Skeletal muscle cell (primary cell): Measurements from ENCODE around the gene COL6A2.

Source experiments
- DNase-seq: peaks from one replicate; pipeline ENCODE4 v3.0.0-alpha.2; 2010; ENCODE audit warnings: low read depth
- H3K4me3 ChIP-seq: 2 replicates; pipeline ENCODE4 v1.5.1; 2011; ENCODE audit warnings: low read depth, mild to moderate bottlenecking, control low read depth, low read length, moderate library complexity

COL6A2 gene

GRCh38 chr21:46097336-46098293, at the start of gene COL6A2:
COL6A2 (plus strand) TSS chr21:46098112.
- H3K4me3 ChIP-seq: peak within 1 kb of the TSS; percentile 57
- DNase-seq: no peak

DNA sequence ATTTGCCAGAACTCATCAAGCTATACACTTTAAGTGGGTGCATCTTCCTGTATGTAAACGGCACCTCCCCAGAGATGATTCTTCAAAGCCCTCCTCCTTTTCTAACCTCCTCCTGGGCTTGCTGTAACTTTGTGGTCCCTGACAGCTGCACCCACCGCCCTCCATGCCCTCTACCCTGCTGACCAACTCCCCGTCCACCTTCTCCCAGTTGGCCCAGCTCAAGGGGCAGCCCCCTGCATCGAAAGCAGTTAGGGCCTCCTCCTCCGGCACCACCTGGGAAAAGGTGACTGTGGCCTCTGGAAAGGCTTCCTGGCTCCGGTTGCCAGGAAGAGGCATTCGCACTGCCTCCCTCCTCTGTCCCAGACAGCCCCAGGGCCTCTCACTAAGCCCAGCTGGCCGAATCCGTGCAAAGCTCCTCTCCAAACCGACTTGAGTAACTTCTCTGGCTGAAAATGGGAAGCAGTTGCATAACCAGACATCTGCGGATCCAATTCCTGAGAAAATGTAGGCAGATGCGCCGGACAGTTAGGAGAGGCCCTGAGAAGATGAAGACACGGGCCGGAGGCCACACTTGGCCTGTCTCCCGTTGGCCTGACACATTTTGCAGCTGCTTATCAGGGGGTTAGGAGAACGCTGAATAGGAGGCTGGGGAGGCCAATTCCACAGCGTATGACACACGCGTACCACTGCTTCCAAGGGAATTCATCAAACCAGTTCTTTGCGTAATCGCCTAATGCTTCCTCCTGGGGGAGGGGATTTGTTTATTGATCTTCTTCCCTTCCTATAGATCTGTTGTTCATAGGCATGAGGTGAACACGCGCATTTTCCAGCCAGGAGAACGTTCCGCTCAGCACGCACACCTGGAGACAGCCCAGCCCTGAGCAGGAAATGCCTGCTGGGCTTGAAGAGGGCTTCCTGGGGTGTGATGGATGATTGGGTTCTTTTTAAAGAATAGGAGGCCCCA, 48.7 kb upstream of the COL6A2 start:
- peak; percentile 100 for DNase-seq
- no peak overlapping the region for H3K4me3 ChIP-seq

DNA sequence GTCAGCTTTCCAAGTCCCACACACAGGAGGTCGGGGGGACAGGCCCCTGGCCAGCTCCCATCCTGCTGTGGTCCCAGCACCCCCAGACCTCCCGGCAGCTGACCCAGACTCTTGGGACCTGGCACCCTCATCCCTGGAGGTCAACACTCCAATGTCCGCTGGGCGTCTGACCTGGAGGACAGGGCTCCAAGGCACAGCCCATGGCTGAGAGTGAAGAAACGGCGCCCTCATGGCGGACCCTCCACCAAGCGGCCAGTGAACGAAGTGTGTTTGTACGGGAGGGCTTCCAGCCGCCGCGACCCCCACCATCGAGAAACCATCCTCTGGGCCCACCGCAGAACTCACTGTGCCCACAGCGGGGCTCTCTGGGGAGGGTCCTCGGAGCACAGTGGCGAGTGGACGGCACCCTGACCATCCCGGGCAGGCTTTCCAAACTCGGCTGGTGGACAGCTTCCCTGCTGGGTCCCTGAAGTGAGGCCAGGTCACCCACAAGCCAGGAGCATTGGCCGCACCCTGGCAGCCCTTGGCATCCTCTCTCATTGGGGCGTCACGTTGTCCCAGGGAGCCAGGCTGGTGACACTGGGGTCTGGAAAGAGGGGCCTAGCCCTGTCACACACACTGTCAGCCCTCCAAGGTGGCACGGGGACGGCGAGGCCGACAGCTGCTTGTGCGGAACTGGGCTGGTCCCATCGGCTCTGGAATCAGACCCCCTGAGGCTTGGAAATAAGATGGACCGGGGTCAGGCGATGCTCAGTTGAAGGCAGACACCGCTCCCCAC, 47.8 kb upstream of the COL6A2 start:
- DNase-seq: no peak
- no peak overlapping the region for H3K4me3 ChIP-seq

- DNase-seq: no peak
- H3K4me3 ChIP-seq: no peak overlapping the region
Observed at GRCh38 chr21:46050668-46051378, 47.1 kb upstream of the COL6A2 start.

GRCh38 chr21:46051379-46051770, 46.5 kb upstream of the COL6A2 start:
- DNase-seq: no peak

GRCh38 chr21:46051821-46052675, 45.9 kb upstream of the COL6A2 start:
- no peak overlapping the region for H3K4me3 ChIP-seq
- DNase-seq: no peak

More at GRCh38 chr21:46051379-46051770, 46.5 kb upstream of the COL6A2 start:
- no peak overlapping the region for H3K4me3 ChIP-seq

GRCh38 chr21:46052703-46053651, 44.9 kb upstream of the COL6A2 start:
- no peak overlapping the region for H3K4me3 ChIP-seq
- DNase-seq: peak; percentile 90

- no peak overlapping the region for H3K4me3 ChIP-seq
- no peak for DNase-seq
Observed at GRCh38 chr21:46054031-46054430, 43.9 kb upstream of the COL6A2 start.

GRCh38 chr21:46054451-46054881, 43.4 kb upstream of the COL6A2 start:
- no peak overlapping the region for H3K4me3 ChIP-seq

DNA sequence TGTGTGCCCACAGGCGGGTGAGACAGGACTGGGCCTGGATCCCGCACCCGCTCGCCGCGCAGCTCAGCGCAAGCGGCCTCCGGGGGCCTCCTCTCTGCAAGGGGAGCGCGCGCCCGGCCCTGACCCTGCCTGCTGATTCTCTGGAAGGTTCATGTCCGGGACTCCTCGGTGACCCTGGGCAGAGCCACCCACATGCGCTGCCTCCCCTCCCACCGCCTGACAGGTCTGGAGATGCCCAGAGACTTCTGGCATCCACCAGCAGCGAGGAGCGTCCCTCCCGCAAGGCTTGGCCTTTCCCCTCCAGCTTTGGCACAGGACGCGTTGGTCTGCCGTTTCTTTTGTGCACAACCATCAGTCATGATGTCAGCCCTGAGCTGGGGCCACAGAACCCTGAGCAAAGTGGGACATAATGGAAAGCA, 42.0 kb upstream of the COL6A2 start:
- no peak for DNase-seq
- no peak overlapping the region for H3K4me3 ChIP-seq

More at GRCh38 chr21:46054451-46054881, 43.4 kb upstream of the COL6A2 start:
- DNase-seq: no peak

DNA sequence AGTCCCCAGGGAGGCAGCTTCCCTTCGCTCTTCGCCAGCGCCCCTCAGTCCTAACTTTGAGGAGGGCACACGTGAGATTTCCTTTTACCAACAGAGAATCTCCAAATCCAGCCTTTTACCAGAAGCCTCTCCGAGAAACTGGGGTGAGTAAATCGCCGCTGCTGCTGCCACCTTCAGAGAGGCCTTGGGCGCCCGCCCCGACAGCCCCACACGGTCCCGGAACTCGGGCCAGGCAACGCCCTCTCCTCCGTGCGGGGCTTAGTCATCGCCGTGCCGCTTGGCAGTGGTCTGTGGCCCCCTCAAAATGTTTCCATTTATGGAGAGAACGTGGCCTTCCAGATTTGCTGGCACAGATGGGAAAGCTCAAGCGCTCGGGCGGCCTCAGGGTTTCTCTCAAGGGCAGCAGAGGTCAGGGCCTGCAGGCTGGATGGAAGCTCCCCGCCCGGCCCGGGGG, 41.4 kb upstream of the COL6A2 start:
- H3K4me3 ChIP-seq: no peak overlapping the region
- no peak for DNase-seq

DNA sequence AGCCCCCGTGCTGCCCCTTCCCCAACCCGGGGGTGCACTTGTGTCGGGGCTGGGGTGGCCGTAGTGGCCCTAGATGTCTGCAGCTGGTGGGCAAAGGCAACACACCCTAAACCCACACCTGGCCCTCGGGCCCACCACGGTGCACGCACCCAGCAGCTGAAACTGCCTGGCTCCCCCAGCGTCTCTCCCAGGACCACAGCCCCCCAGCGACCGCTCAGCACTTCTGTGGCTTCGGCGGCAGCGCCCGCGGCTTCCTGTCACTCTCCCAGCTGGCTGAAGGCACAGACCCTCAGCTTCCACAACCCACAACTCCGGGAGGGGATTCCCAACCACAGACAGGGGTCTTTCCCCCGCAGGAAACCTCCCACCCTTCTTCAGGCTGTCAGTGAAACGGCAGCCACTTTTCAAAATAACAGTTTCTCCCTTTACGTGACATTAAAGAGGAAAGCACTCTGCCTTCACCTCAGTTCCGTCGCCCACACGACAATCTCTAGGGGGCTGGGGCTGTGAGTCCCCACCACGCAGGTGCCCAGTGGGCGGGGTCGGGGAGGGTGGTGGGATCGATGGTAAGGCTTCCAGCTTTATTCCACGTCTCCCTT, 40.7 kb upstream of the COL6A2 start:
- DNase-seq: no peak
- no peak overlapping the region for H3K4me3 ChIP-seq

- no peak overlapping the region for H3K4me3 ChIP-seq
- no peak for DNase-seq
Observed at GRCh38 chr21:46057710-46058241, 40.1 kb upstream of the COL6A2 start.

GRCh38 chr21:46058431-46059145, 39.3 kb upstream of the COL6A2 start:
- DNase-seq: no peak
- H3K4me3 ChIP-seq: no peak overlapping the region

- H3K4me3 ChIP-seq: no peak overlapping the region
- DNase-seq: no peak
Observed at GRCh38 chr21:46059195-46059594, 38.7 kb upstream of the COL6A2 start.
